ENCODE data around the gene KRTAP5-10.

GRCh38 chr11:71525938-71526495 lies 39.3 kb upstream of the KRTAP5-10 start:
- TF ChIP-seq POLR2A (IDR thresholded peaks at IDR 0.05; ENCODE audit: low read depth, low read length) (no peak), CTCF (IDR thresholded peaks at IDR 0.05; ENCODE audit: extremely low read depth in 1 of 2, insufficient read depth in 1 of 2, low read depth in 1 of 2, low read length in 2 of 2) (no peak), EZH2 (IDR thresholded peaks at IDR 0.05; ENCODE audit: borderline replicate concordance, low read depth, low read length, severe bottlenecking) (no peak), POLR2AphosphoS5 (IDR thresholded peaks at IDR 0.05; ENCODE audit: insufficient read depth, low read depth, low read length) (no peak), MYC (IDR thresholded peaks at IDR 0.05; ENCODE audit: low read depth, low read length) (no peak)
